ENCODE results near the gene RNASEH2A. TPM values are rescaled to one million over a fixed set of nuclear protein-coding genes. Genes with fewer than 3 reads are reported as not detected.

RNASEH2A gene
- total RNA-seq, 6 donors from 2014 or later, result 4.2 to 7.6 (median 5.6) TPM

DNA sequence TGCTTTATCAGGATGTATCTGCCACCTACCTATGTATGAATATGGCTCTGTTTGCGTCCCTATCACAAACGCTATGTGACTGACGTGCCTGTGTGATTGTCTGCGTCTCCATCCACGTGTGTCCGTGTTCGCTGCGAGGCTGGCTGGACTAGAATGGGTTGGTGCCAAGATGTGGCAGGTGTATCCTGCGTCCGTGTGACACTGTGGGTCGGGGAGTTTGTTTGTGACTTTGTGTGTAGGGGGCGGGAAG, 24.3 kb upstream of the RNASEH2A start:
- 3% methylated on average over 5 to 9 of the region's 12 CpGs for WGBS, 2 donors
- DNase-seq (peak in 1 of 2 donors; percentile 76), ATAC-seq (ENCODE audit: low FRiP score in 2 of 2) (no peak)
- no peak for TF ChIP-seq EP300 (IDR thresholded peaks at IDR 0.05)
- TF ChIP-seq POLR2A (IDR thresholded peaks at IDR 0.05), result no peak
- no peak for TF ChIP-seq POLR2AphosphoS5 (IDR thresholded peaks at IDR 0.05)
- TF ChIP-seq, protein P1, sequence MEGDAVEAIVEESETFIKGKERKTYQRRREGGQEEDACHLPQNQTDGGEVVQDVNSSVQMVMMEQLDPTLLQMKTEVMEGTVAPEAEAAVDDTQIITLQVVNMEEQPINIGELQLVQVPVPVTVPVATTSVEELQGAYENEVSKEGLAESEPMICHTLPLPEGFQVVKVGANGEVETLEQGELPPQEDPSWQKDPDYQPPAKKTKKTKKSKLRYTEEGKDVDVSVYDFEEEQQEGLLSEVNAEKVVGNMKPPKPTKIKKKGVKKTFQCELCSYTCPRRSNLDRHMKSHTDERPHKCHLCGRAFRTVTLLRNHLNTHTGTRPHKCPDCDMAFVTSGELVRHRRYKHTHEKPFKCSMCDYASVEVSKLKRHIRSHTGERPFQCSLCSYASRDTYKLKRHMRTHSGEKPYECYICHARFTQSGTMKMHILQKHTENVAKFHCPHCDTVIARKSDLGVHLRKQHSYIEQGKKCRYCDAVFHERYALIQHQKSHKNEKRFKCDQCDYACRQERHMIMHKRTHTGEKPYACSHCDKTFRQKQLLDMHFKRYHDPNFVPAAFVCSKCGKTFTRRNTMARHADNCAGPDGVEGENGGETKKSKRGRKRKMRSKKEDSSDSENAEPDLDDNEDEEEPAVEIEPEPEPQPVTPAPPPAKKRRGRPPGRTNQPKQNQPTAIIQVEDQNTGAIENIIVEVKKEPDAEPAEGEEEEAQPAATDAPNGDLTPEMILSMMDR (IDR thresholded peaks at IDR 0.05), result no peak
- Histone ChIP-seq H3K4me3 (peak overlapping the region in 3 of 4 donors; percentile 44 to 52 (median 46)), H3K4me1 (peaks cover 74 to 84% (median 76%) of the 10 kb centered on the region in 4 donors), H3K27me3 (no peaks in the 10 kb centered on the region), H3K9me3 (no peaks in the 10 kb centered on the region), H3K36me3 (no peaks in the 10 kb centered on the region), H3K27ac (peak overlapping the region; percentile 96 to 100 (median 98))

DNA sequence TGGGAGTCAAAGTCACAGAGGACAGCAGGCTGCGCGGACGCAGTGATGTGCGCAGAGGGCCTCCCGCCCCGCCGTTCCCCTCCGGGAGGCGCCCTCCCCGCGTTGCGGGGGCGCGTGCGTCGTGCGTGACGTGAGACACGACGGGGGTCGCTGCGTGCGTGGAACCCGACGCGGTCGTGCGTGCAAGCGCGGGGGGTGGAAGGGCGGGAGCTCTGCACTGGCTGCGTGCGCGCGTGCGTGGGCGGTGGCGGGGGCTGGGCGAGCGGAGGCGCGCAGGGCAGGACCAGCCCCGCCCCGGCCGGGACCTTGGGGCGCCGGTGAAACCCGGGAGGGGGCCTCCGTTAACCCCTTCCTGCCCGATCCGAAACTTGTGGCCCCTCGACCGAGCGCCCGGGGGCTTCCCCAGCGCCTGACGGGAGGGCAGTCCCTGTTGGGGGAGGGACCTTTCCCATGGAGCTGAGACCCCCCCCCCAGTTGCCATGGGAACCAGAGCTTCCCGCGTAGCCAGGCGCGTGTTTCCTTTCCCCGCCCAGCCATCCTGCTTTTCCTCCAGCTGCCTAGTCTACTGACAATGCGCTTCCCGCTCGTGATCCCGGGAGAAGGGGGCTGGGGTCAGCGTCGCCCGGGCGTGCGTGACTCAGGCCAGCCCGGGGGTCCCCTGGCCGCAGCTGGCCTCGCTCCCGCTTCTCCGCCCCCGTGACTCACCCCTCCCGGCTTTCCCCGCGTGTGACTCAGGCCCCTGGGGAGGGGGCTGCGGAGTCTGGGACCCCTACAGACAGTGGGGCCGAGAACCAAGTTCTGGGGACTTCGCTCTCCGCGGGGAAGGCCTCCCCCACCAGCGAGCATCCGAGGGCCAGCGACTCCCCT, 23.7 kb upstream of the RNASEH2A start:
- WGBS, 2 donors, result 0 to 1% methylated on average over 10 to 60 of the region's 88 CpGs
- ATAC-seq (ENCODE audit: low FRiP score in 2 of 2), result peak; percentile 42 to 76
- H3K27me3 ChIP-seq, result no peaks in the 10 kb centered on the region
- no peaks in the 10 kb centered on the region for H3K36me3 ChIP-seq
- peaks cover 74 to 85% (median 76%) of the 10 kb centered on the region in 4 donors for H3K4me1 ChIP-seq
- H3K9me3 ChIP-seq, result no peaks in the 10 kb centered on the region
- H3K4me3 ChIP-seq, result peak overlapping the region; percentile 18 to 52 (median 45)
- TF ChIP-seq EP300 (IDR thresholded peaks at IDR 0.05), result peak; percentile 92 to 97 (median 94)
- peak; percentile 89 to 97 for TF ChIP-seq POLR2AphosphoS5 (IDR thresholded peaks at IDR 0.05)
- TF ChIP-seq, protein P1 (IDR thresholded peaks at IDR 0.05), result peak in 4 of 6 experiments; percentile 16 to 54 (median 37)
- TF ChIP-seq POLR2A (IDR thresholded peaks at IDR 0.05), result peak in 2 of 4 donors; percentile 37 to 87
- peak overlapping the region; percentile 96 to 100 (median 98) for H3K27ac ChIP-seq
- peak; percentile 85 to 99 for DNase-seq

DNA sequence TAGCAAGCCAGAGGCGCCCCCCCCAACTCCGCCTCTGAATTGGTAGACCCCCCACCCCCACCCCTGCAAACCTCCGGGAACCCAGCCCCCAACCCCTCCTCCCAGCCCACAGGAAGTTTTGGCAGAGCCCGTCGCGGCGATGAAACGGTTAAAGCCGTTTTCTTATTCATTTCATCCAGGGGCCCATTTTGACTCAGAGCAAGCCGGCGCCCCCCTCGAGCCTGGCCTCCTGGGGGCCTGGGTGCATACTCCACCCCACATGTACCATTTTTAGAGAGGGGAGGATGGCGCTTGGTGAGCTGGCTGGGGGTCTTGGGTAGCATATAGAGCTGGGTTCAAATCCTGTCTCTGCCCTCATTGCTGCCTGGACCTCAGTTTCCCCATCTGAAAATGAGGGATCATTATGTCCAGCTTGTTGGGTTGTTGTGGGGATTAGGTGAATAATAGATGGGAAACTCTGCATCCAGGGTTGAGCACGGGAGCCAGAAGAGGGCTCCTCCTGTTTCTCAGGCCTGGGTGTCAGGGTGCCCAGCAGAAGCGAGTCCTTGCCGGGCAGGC, 23.0 kb upstream of the RNASEH2A start:
- no peak for DNase-seq
- no peak for TF ChIP-seq POLR2A (IDR thresholded peaks at IDR 0.05)
- TF ChIP-seq, protein P1 (IDR thresholded peaks at IDR 0.05), result peak in 2 of 6 experiments; percentile 6 to 12
- H3K27me3 ChIP-seq, result no peaks in the 10 kb centered on the region
- H3K4me1 ChIP-seq, result peaks cover 77 to 86% (median 80%) of the 10 kb centered on the region in 4 donors
- peak in 1 of 2 donors; percentile 0 for ATAC-seq (ENCODE audit: low FRiP score in 2 of 2)
- peak overlapping the region; percentile 18 to 52 (median 45) for H3K4me3 ChIP-seq
- WGBS, 2 donors, result 8 to 9% methylated on average over 6 to 15 of the region's 16 CpGs
- H3K36me3 ChIP-seq, result no peaks in the 10 kb centered on the region
- peak overlapping the region; percentile 96 to 100 (median 98) for H3K27ac ChIP-seq
- no peaks in the 10 kb centered on the region for H3K9me3 ChIP-seq

DNA sequence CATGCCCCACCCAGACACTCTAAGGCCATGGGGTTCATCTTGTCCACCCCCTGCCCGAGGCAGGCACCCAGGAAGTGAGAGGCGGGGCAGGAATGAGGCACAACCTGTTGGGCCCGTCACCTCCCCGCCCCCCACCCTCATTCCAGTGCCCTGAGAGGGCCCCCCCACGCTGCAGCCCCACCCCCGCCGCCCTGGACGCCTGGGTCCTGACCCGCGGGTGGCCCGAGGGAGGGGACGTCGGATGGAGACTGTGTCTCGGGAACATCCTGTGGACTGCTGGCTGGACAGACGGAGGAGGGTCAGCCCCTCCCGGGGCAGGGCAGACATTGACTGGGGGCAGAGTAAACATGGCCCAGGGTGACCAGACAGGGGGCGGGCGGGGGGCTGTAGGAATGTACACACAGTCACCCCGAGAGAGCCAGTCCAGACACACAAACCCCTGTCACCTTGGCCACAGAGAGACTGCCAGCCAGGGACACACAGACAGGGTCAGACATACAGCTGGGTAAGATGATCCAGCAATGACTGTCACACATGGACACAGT, 22.5 kb upstream of the RNASEH2A start:
- peak; percentile 1 to 16 for ATAC-seq (ENCODE audit: low FRiP score in 2 of 2)

More for the DNA sequence above, 22.5 kb upstream of the RNASEH2A start:
- WGBS, 2 donors, result 19 to 33% methylated on average over 4 to 13 of the region's 19 CpGs
- Histone ChIP-seq H3K36me3 (no peaks in the 10 kb centered on the region), H3K27ac (peak overlapping the region; percentile 96 to 100 (median 98)), H3K9me3 (no peaks in the 10 kb centered on the region), H3K4me1 (peaks cover 77 to 86% (median 80%) of the 10 kb centered on the region in 4 donors), H3K27me3 (no peaks in the 10 kb centered on the region), H3K4me3 (peak overlapping the region in 2 of 4 donors; percentile 44 to 46)
- TF ChIP-seq EP300 (IDR thresholded peaks at IDR 0.05) (peak in 3 of 4 donors; percentile 39 to 84 (median 69)), POLR2AphosphoS5 (IDR thresholded peaks at IDR 0.05) (peak; percentile 76 to 84), POLR2A (IDR thresholded peaks at IDR 0.05) (peak in 1 of 4 donors; percentile 42)
- TF ChIP-seq, protein P1 (IDR thresholded peaks at IDR 0.05), result no peak
- DNase-seq, result peak; percentile 90

Measured in upper lobe of left lung (tissue), 6 donors.